CD1c-positive myeloid dendritic cell (primary cell): ENCODE data around the gene FBXO36.
"Not testable (repeated sequence)": the region's sequence is repeated elsewhere in the genome, so short reads cannot be mapped to it uniquely, and the experiment has no call there.

Experiments used
- DNase-seq: peaks from one replicate; pipeline ENCODE4 v3.0.0-alpha.2; 2016; ENCODE audit errors: extremely low spot score

Gene FBXO36

GRCh38 chr2:229910832-229911412 lies 11.4 kb upstream of the FBXO36 start:
- DNase-seq = no peak

- peak; percentile 44 for DNase-seq
These were observed 8.1 kb upstream of the FBXO36 start for GRCh38 chr2:229914171-229914570.

- no peak for DNase-seq
These were observed 4.5 kb upstream of the FBXO36 start for GRCh38 chr2:229917793-229918192.

- DNase-seq = no peak
These were observed 2.2 kb upstream of the FBXO36 start for GRCh38 chr2:229920011-229920641.

- peak; percentile 67 for DNase-seq
These were observed 1.0 kb upstream of the FBXO36 start for GRCh38 chr2:229921101-229921891.

- peak; percentile 90 for DNase-seq
These were observed 333 bp upstream of the FBXO36 start, which contains the start of gene TRIP12 for GRCh38 chr2:229921892-229922448. Gene TRIP12 (minus strand): TSS chr2:229922009. CDS start chr2:229880079, 41,930 bp downstream.

GRCh38 chr2:229924541-229924940 lies 2.2 kb downstream of the FBXO36 start:
- DNase-seq = not testable (repeated sequence)

- DNase-seq = no peak
These were observed 2.9 kb downstream of the FBXO36 start for GRCh38 chr2:229925201-229925600.

- no peak for DNase-seq
These were observed 5.6 kb downstream of the FBXO36 start for GRCh38 chr2:229927817-229928321.

- no peak for DNase-seq
These were observed 8.4 kb downstream of the FBXO36 start for GRCh38 chr2:229930656-229931055.

GRCh38 chr2:229931241-229931640 lies 8.9 kb downstream of the FBXO36 start:
- no peak for DNase-seq

- DNase-seq = no peak
These were observed 15.2 kb downstream of the FBXO36 start for GRCh38 chr2:229937537-229937936.

GRCh38 chr2:229942671-229943070 lies 20.4 kb downstream of the FBXO36 start:
- DNase-seq = no peak

GRCh38 chr2:229943171-229943570 lies 20.9 kb downstream of the FBXO36 start:
- DNase-seq = no peak

GRCh38 chr2:229943770-229944449 lies 21.6 kb downstream of the FBXO36 start:
- peak; percentile 10 for DNase-seq

- no peak for DNase-seq
These were observed 23.7 kb downstream of the FBXO36 start for GRCh38 chr2:229945975-229946374.

- DNase-seq = peak; percentile 58
These were observed 25.2 kb downstream of the FBXO36 start for GRCh38 chr2:229947544-229947943.

GRCh38 chr2:229952256-229952835 lies 30.0 kb downstream of the FBXO36 start:
- no peak for DNase-seq

GRCh38 chr2:229955663-229956062 lies 33.4 kb downstream of the FBXO36 start:
- no peak for DNase-seq

GRCh38 chr2:229956491-229956890 lies 34.2 kb downstream of the FBXO36 start:
- DNase-seq = no peak

GRCh38 chr2:229963596-229963995 lies 41.3 kb downstream of the FBXO36 start:
- DNase-seq = not testable (repeated sequence)
